Suppressor macrophage (primary cell): ENCODE results near the gene OXCT1.
"Not testable (repeated sequence)": the region's sequence is repeated elsewhere in the genome, so short reads cannot be mapped to it uniquely, and the experiment has no call there.

Experiments
- DNase-seq, 4 experiments: peaks; one replicate each; pipeline ENCODE4 v3.0.0-alpha.2; 2020 to 2022

Gene OXCT1

GRCh38 chr5:41871852-41872251 lies 1.6 kb upstream of the OXCT1 start:
- DNase-seq, result no peak

- no peak for DNase-seq
These were observed 413 bp upstream of the OXCT1 start for GRCh38 chr5:41870627-41871048.

GRCh38 chr5:41869151-41869723 lies 988 bp downstream of the OXCT1 start:
- peak in 1 of 4 experiments; percentile 2 for DNase-seq

- DNase-seq, result no peak
These were observed 6.2 kb downstream of the OXCT1 start for GRCh38 chr5:41863871-41864486.

- DNase-seq, result no peak
These were observed 11.3 kb downstream of the OXCT1 start for GRCh38 chr5:41858890-41859289.

- DNase-seq, result no peak
These were observed 12.2 kb downstream of the OXCT1 start for GRCh38 chr5:41857989-41858388.

GRCh38 chr5:41856644-41857491 lies 13.4 kb downstream of the OXCT1 start:
- DNase-seq, result peak; percentile 76 to 91 (median 78)

GRCh38 chr5:41852293-41852692 lies 17.9 kb downstream of the OXCT1 start:
- no peak for DNase-seq

GRCh38 chr5:41851116-41851515 lies 19.1 kb downstream of the OXCT1 start:
- DNase-seq, result no peak

GRCh38 chr5:41848983-41849382 lies 21.2 kb downstream of the OXCT1 start:
- no peak for DNase-seq

- DNase-seq, result not testable (repeated sequence)
These were observed 24.5 kb downstream of the OXCT1 start for GRCh38 chr5:41845751-41846150.

GRCh38 chr5:41844502-41844901 lies 25.7 kb downstream of the OXCT1 start:
- DNase-seq, result no peak

- peak; percentile 39 to 73 (median 48) for DNase-seq
These were observed 26.5 kb downstream of the OXCT1 start for GRCh38 chr5:41843456-41844370.

- peak in 1 of 4 experiments; percentile 15 for DNase-seq
These were observed 27.4 kb downstream of the OXCT1 start for GRCh38 chr5:41842777-41843176.

- DNase-seq, result no peak
These were observed 28.9 kb downstream of the OXCT1 start for GRCh38 chr5:41841325-41841724.

- DNase-seq, result no peak
These were observed 30.0 kb downstream of the OXCT1 start for GRCh38 chr5:41840251-41840650.

GRCh38 chr5:41837793-41838192 lies 32.4 kb downstream of the OXCT1 start:
- DNase-seq, result no peak

- no peak for DNase-seq
These were observed 34.6 kb downstream of the OXCT1 start for GRCh38 chr5:41835645-41836044.

- no peak for DNase-seq
These were observed 35.7 kb downstream of the OXCT1 start for GRCh38 chr5:41834506-41834905.

- no peak for DNase-seq
These were observed 37.8 kb downstream of the OXCT1 start for GRCh38 chr5:41832430-41832829.

GRCh38 chr5:41831155-41831554 lies 39.1 kb downstream of the OXCT1 start:
- no peak for DNase-seq

GRCh38 chr5:41827792-41828191 lies 42.4 kb downstream of the OXCT1 start:
- DNase-seq, result no peak

- DNase-seq, result no peak
These were observed 48.2 kb downstream of the OXCT1 start for GRCh38 chr5:41822036-41822435.
